Head of caudate nucleus (tissue), 42 donors: ENCODE measurements around the gene TBC1D8.

Source experiments
- DNase-seq, 42 donors: peaks; one replicate each; pipeline versions ENCODE4 v3.0.0 to v3.0.0-alpha.2; 2020 to 2021; ENCODE audit warnings: mixed read lengths in 7 of 42
- intact Hi-C: fragments of 100-400 bp; cut with DNase I; formaldehyde crosslinking; loops from one replicate; pipeline ENCODE4 v1.15.0; 2022

TBC1D8 gene

GRCh38 chr2:101017371-101017770 is 133.8 kb downstream of the TBC1D8 start:
- no peak for DNase-seq
- intact Hi-C loops, result no loop called here

GRCh38 chr2:101014264-101014857 is 136.8 kb downstream of the TBC1D8 start:
- no peak for DNase-seq
- intact Hi-C loops, result loop anchor here (5.0 kb wide), 1 partner anchor 193 kb away; no protein-coding TSS in a partner anchor

DNA sequence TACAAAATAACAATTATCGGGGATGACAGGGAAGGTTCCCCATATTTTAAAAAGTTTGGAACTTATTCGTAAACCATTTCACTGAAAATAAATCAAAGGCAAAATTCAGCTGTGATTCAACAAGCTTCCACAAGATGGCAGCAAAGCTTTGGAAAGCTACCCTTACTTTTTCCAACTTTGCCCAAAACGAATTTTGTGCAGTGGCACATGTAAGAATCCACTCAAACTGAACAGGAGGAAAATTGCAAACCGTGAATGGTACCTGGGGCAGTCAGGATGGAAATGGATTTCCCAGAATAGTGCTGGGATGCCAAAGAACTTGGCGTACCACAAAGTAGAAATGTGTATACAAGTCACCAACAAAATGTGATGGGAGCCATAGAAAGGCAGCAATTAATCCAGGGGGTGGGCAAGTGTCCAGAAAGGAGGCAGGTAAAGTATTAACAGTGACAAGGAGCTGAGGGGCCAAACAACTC is 138.4 kb downstream of the TBC1D8 start:
- peak in 21 of 42 donors; percentile 21 to 85 (median 55) for DNase-seq
- intact Hi-C loops, result loop anchor here (2.0 to 5.0 kb wide), 2 partner anchors 140 to 195 kb away; no protein-coding TSS in a partner anchor

DNA sequence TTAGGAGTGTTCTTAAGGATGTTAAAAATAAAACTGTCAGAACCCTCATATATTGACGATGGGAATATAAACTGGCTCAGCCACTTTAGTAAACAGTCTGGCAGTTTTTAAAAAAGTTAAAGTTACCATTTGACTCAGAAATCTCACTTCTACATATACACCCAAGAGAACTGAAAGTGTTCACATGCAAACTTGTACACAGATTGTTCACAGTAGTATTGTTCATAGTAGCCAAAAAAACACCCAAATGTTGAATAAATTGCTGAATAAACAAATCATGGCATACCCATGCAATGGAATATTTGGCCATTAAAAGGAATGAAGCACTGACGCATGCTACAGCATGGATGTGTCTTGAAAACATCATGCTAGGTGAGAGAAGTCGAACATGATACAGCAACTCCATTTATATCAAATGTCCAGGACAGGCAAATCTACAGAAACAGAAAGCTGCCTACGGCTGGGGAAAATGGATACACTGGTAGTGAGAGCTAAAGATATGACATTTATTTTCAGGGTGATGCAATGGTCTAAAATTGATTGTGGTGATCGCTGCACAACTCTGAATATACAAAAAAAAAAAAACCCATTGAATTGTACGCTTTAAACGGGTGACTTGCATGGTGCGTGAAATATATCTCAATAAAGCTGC is 139.0 kb downstream of the TBC1D8 start:
- intact Hi-C loops, result loop anchor here (2.0 to 5.0 kb wide), 2 partner anchors 141 to 195 kb away; no protein-coding TSS in a partner anchor
- DNase-seq, result peak in 2 of 42 donors; percentile 3 to 21

DNA sequence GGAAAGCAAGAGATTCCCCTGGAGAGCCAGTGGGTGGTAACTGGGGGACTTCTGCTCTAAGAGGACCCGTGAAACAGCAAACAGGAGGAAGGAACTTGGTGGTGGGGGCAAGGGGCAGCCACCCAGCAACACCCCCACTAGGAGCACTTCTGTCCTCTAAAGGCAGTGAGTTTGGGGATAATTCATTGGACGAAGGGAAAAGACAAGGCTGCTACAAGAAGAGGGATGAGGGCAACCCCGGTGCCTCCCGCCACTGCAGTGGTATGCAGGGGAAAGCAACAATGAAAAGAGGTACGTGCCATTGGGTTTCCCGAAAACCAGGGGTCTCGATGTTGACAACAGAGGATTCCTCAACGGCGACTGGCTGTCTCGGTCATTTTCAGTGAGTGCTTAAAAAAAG is 140.0 kb downstream of the TBC1D8 start:
- intact Hi-C loops, result loop anchor here (5.0 kb wide), 1 partner anchor 196 kb away; no protein-coding TSS in a partner anchor
- peak in 3 of 42 donors; percentile 7 to 37 (median 11) for DNase-seq

DNA sequence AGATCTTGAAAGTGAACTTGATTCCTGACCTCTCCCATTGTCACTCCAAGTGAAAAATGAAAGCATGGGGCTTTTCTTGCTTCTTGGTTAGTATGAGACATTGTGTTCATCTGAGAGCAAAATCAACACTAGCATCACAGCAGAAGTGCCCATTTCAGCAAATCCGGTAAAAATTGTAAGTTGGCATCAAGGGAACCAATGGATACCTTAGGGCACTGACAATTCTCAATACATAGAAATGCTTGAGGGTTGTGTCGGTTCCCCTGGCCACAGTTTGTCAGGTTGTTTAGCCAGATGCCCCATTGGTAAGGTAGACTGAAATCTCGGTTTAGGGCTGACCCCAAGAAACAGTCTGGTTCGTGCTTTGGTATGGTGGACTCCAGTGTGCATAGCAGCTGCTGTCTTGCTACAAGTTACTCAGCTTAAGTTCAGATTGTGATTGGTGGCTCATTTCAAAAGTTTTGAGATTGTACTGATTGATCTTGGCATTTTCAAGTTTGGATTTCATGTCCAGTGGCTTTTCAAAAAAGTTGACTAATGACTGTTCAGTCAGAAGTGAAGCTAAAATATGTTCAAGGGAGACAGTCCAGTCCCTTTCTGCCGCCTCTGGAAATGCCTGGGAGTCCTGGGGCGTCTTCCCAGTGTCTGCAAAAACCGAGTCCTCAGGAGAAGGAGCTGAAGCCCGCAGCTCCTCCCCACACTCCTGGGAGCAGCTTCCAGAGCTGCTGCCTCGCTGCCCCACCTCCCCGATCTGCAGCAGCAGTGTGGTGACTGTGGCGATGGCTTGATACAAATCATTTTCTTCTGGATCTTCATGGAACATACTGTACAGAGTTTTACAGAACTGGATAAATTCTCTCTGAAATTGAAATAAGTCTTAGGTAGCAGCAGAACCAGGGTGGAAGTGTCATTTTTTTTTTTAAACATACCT is 143.5 kb downstream of the TBC1D8 start:
- intact Hi-C loops, result no loop called here

GRCh38 chr2:101006065-101006715 is 145.0 kb downstream of the TBC1D8 start:
- no peak for DNase-seq
- intact Hi-C loops, result no loop called here

More for the DNA sequence above, 143.5 kb downstream of the TBC1D8 start:
- DNase-seq, result peak in 24 of 42 donors; percentile 12 to 72 (median 34)

GRCh38 chr2:101004620-101005325 is 146.4 kb downstream of the TBC1D8 start:
- intact Hi-C loops, result no loop called here
- peak in 3 of 42 donors; percentile 4 to 18 (median 8) for DNase-seq

DNA sequence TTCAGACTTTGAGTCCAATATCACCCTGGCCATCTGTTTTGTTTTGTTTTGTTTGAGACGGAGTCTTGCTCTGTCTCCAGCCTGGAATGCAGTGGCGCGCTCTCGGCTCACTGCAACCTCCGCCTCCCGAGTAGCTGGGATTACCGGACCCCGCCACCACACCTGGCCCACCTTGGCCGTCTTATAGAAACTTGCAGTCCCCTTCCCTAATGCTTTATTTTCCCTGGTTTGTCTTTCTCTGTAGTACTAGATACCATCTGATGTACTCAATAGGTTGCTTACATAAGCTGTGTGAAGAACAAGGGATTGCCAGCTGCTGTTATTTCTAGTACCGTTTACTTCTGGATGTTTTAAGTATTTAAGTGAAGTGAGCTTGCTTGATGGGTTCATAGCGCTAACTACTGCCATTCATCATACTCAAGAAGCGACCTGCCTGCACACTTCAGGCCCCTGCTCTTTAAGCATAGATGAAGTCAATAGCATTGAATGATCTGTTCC is 147.9 kb downstream of the TBC1D8 start:
- intact Hi-C loops, result no loop called here

DNA sequence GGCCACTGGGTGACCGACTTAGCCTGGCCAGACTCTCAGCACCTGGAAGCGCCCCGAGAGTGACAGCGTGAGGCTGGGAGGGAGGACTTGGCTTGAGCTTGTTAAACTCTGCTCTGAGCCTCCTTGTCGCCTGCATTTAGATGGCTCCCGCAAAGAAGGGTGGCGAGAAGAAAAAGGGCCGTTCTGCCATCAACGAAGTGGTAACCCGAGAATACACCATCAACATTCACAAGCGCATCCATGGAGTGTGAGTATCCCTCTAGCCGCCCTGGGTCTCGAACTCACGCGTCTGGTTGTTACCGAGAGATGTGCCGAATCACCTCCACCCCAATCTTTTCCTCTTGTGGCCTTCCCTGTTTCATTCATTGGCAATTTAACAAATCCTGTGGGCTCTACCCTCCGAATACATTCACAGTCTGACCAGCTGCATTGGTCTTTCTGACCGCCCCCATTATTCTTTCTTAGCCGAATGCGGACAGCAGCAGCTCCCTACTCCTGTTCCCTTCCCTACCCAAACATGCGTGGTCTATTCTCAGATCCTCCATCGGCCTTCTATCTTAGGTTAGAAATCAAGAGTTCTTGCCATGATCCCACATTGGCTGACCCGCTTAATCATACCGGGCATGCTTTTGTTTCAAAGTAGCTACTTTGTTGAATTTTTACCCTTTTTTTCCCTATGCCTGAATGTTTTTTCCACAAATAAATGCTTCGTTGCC is 148.5 kb downstream of the TBC1D8 start:
- intact Hi-C loops, result no loop called here
- peak in 4 of 42 donors; percentile 8 to 52 (median 20) for DNase-seq

More for the DNA sequence above, 147.9 kb downstream of the TBC1D8 start:
- peak in 1 of 42 donors; percentile 41 for DNase-seq

DNA sequence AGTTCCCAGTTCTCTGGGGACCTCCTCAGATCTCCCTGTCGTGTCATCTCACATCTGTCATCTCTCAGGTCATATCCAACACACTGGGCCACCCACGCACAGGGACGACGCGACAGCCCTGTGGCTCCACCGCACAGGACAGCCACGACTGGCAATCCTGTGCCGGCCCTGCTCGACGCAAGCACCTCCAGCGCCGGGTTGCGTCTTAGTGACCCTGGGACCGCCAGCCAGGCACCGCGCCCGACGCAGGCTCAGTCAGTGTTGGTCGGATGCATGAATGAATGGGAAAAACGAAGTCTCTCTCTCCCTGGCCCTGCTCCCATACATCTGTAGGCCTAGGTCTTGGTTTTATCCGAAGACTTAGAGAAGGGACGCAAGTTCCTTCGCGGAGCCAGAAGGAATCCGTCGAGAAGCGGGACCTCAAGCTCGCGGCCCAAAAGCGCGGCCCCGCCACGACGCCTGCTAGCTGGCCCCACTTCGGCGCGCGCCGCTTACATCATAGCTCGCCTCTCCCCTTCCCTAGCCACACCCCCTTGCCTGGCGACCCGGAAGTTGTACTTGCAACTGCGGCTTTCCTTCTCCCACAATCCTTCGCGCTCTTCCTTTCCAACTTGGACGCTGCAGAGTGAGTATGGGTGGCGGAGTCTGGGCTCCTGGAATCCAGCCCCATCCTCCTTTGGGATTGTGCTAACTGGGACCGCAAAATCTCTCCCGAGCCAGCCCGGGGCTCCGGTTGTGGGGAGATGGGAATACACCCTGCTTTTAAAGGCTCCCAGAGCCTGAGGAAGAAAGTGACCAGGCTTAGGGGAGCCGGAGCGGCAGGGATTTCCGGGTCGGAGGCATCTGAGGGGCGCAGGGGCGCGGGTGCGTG is 149.3 kb downstream of the TBC1D8 start, which contains the start of gene RPL31:
RPL31 (plus strand) TSS at position 599 of the 871 bp plus-strand sequence. CDS start 413 bp downstream, outside the sequence.
- peak; percentile 92 to 99 (median 97) for DNase-seq
- intact Hi-C loops, result no loop called here

- intact Hi-C loops, result no loop called here
- peak in 1 of 42 donors; percentile 14 for DNase-seq
Measured at GRCh38 chr2:100999995-101000394, 151.2 kb downstream of the TBC1D8 start.

- intact Hi-C loops, result no loop called here
- DNase-seq, result no peak
Measured at GRCh38 chr2:100998235-100998573, 153.0 kb downstream of the TBC1D8 start.

DNA sequence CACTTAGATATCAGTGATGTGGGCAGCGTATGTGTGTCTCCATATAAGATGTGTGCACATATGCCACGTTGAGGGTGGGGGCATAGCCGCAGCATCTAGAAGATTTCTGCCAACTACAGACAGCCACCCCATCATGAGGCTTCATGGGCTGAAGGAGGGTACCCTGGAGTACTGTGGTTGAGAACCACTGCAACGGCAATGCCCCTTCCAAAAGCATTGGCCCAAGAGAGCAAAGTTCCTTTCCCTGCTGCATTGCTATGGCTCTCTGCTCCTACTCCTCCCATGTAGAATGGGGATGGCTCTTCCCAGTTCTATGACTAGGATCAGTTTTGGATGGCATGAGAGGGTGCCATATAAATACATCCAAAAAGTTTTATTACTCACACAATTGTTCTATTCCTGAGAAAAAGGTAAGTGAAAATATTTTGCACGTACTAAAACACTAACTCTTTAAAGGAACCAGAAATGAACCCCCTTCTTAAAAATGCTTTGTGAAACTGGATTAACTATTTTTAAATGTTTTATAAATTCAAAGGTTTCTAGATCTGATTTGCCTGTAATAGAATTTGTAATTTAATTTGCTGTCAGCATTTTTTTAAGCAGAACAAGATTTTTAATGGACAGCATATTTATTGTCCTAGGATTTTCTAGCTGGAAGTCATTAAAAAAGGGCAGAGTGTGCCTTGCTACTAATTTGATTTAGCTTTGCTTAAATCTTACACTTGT is 153.5 kb downstream of the TBC1D8 start:
- intact Hi-C loops, result no loop called here
- peak in 2 of 42 donors; percentile 6 to 33 for DNase-seq

DNA sequence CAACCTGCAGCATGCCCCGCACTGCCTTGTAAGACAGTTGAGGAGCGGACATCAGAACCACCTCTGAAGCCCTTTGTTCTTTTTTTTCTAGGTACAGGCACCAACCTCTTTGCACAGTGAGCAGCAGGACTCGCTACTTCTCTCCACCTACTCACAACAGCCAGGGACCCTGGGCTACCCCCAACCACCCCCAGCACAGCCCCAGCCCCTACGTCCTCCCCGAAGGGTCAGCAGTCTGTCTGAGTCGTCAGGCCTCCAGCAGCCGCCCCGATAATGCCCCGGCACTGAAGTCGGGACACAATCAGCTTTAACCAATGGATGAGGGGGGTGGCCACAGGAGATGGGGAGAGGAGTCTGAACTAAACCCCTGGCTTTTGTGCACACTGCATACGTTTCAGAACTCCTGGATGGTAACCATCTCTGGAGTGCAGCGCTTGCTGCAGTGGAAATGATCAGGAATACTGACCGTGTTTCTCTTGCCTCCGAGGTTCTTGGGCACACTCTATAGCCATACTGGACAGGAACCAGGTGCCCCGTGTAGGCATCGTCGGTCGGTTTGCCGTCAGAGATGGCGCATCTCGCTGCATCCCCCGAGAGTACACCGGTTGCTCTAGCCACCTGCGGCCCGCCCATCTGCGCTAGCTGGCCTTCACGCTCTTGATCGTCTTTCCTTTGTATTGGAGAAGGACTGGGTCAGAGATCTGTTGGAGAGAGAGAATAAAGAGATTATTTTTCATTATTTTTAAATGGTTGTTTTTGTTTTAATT is 155.7 kb downstream of the TBC1D8 start:
- intact Hi-C loops, result no loop called here
- DNase-seq, result peak in 2 of 42 donors; percentile 10 to 34
